ENCODE results near the gene TMEM150B. TPM values are rescaled to one million over a fixed set of nuclear protein-coding genes. Genes with fewer than 3 reads are reported as not detected.
A peak's percentile ranks its signal among the peaks of the same experiment; 100 is the strongest.

Gene TMEM150B
- total and polyA plus RNA-seq, 2 of the 4 experiments (the other 2 are of a cell fraction) = not detected

DNA sequence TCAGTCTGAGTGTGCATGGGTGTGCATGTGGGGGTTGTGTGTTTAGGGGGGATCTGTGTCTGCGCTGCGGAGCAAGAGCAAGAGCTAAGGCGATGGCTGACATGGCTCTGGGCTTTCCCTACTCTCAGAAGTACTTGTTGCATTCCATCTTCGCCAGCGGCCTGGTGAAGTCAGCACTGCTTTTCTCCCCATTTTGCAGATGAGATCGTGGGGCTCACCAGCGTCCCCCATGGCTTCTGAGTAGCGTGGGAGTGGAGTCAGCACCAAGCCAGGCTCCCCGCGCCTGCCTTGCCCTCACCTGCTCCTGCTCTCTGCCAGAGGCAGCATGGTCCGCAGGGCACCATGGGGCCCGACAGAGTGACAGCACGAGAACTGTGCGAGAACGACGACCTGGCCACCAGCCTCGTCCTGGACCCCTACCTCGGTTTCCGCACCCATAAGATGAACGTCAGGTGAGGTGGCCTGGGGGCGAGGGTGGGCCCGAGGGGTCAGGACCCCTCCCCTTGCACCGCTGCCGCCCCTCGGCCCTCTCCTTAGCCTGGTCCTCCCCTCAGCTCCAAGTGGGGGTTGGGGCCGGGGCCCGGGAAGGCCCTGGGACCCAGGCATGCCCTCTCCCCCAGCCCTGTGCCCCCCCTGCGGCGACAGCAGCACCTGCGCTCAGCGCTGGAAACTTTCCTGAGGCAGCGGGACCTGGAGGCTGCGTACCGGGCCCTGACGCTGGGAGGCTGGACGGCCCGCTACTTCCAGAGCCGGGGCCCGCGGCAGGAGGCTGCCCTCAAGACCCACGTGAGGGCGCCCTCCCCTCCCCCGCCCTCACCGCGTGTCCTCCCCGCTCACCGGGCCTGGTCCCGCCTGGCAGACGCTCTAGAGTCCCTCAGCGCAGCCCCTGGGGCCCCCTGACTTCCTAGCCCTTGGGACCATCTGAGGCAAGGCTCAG is 16.7 kb upstream of the TMEM150B start:
- dilution Hi-C loops (cut with HindIII; ENCODE audit: low sequenced_read_pairs, unreplicated experiment) (no loop called here), in situ Hi-C loops (cut with MboI; ENCODE audit: low sequenced_read_pairs) (no loop called here), intact Hi-C loops (cut with micrococcal nuclease) (no loop called here)
- peak overlapping the region; percentile 20; the same call in 1 of the 2 replicates for H3K9ac ChIP-seq (ENCODE audit: low read depth, low read length)
- H4K91ac ChIP-seq (ENCODE audit: insufficient read depth, low read depth, low read length) = no peak overlapping the region
- H2AFZ ChIP-seq (replicated peaks; ENCODE audit: low read length, poor library complexity) = peak overlapping the region; percentile 32
- peaks cover 15% of the 10 kb centered on the region; the same call in 1 of the 2 replicates for H3K36me3 ChIP-seq (ENCODE audit: control insufficient read depth, insufficient read depth, low read length)
- H3K23ac ChIP-seq (ENCODE audit: low read depth, low read length) = no peak overlapping the region
- H2BK20ac ChIP-seq (ENCODE audit: low read depth, low read length) = no peak overlapping the region
- H3K9me3 ChIP-seq (ENCODE audit: control insufficient read depth, insufficient read depth, low read length) = no peaks in the 10 kb centered on the region
- peak overlapping the region; percentile 89 for H3K4me2 ChIP-seq (ENCODE audit: low read depth, low read length)
- H2BK120ac ChIP-seq (ENCODE audit: low read depth, low read length) = no peak overlapping the region
- no peak overlapping the region for H4K8ac ChIP-seq (ENCODE audit: low read depth in 2 of 2, low read length in 2 of 2)
- H3K4ac ChIP-seq (ENCODE audit: low read depth, low read length) = no peak overlapping the region
- H3K14ac ChIP-seq (replicated peaks; ENCODE audit: low read depth, low read length) = peak overlapping the region; percentile 66; the same call in 1 of the 2 replicates
- H3K27ac ChIP-seq (ENCODE audit: insufficient read depth, low read length) = no peak overlapping the region; the same call in 1 of the 2 replicates
- peaks cover 4 to 17% of the 10 kb centered on the region in 2 experiments; a peak in 3 of 4 replicates for H3K79me1 ChIP-seq (ENCODE audit: low read depth in 1 of 2, low read length in 2 of 2)
- H3K4me3 ChIP-seq (ENCODE audit: insufficient read depth, low read depth, low read length) = peak overlapping the region; percentile 23; the same call in 1 of the 2 replicates
- H3K4me1 ChIP-seq (ENCODE audit: control insufficient read depth, insufficient read depth, low read length) = peaks cover 13% of the 10 kb centered on the region
- no peaks in the 10 kb centered on the region for H3K27me3 ChIP-seq (ENCODE audit: control insufficient read depth, insufficient read depth, low read length)
- DNase-seq (no peak), ATAC-seq (ENCODE audit: low read depth) (no peak)
- no TSS peak for BruUV-seq (replicated peaks)
- peaks cover 6% of the 10 kb centered on the region for H4K20me1 ChIP-seq (ENCODE audit: insufficient read depth, low read length)
- no peak overlapping the region for H3K56ac ChIP-seq (ENCODE audit: extremely low read depth, insufficient read depth, low read length)
- H2AK9ac ChIP-seq (replicated peaks; ENCODE audit: low read depth, low read length, poor library complexity) = peak overlapping the region; percentile 55
- peaks cover 10% of the 10 kb centered on the region; the same call in 1 of the 2 replicates for H3K9me1 ChIP-seq (ENCODE audit: insufficient read depth, low read length)
- ChIA-PET POLR2A (ENCODE audit: unreplicated experiment) (no interaction called here), CTCF (no interaction called here)
- no peak overlapping the region for H2BK15ac ChIP-seq (ENCODE audit: low read depth, low read length)
- no peak overlapping the region for H4K5ac ChIP-seq (ENCODE audit: low read depth, low read length)
- H3K18ac ChIP-seq (ENCODE audit: low read depth, low read length) = no peak overlapping the region
- no peak overlapping the region for H2BK5ac ChIP-seq (ENCODE audit: low read depth, low read length, poor library complexity, severe bottlenecking)
- WGBS, 2 experiments (ENCODE audit: extremely low coverage in 2 of 2, insufficient read length in 1 of 2) = 85% methylated on average over 19 of the region's 50 CpGs; no CpG with 5 or more reads in 1 of the 2 experiments
- peak overlapping the region; percentile 62 for H2AK5ac ChIP-seq (ENCODE audit: low read depth, low read length)
- TF ChIP-seq NFE2L2 (IDR thresholded peaks at IDR 0.05; ENCODE audit: low read depth, low read length) = no peak
- TF ChIP-seq, protein P1, sequence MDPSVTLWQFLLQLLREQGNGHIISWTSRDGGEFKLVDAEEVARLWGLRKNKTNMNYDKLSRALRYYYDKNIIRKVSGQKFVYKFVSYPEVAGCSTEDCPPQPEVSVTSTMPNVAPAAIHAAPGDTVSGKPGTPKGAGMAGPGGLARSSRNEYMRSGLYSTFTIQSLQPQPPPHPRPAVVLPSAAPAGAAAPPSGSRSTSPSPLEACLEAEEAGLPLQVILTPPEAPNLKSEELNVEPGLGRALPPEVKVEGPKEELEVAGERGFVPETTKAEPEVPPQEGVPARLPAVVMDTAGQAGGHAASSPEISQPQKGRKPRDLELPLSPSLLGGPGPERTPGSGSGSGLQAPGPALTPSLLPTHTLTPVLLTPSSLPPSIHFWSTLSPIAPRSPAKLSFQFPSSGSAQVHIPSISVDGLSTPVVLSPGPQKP (IDR thresholded peaks at IDR 0.05; ENCODE audit: borderline replicate concordance, low read depth, low read length) = no peak
- TF ChIP-seq, protein P2, sequence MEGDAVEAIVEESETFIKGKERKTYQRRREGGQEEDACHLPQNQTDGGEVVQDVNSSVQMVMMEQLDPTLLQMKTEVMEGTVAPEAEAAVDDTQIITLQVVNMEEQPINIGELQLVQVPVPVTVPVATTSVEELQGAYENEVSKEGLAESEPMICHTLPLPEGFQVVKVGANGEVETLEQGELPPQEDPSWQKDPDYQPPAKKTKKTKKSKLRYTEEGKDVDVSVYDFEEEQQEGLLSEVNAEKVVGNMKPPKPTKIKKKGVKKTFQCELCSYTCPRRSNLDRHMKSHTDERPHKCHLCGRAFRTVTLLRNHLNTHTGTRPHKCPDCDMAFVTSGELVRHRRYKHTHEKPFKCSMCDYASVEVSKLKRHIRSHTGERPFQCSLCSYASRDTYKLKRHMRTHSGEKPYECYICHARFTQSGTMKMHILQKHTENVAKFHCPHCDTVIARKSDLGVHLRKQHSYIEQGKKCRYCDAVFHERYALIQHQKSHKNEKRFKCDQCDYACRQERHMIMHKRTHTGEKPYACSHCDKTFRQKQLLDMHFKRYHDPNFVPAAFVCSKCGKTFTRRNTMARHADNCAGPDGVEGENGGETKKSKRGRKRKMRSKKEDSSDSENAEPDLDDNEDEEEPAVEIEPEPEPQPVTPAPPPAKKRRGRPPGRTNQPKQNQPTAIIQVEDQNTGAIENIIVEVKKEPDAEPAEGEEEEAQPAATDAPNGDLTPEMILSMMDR (conservative IDR thresholded peaks at IDR 0.05; ENCODE audit: low read depth, low read length) = no peak
- TF ChIP-seq RFX5 (IDR thresholded peaks at IDR 0.05; ENCODE audit: low read depth, low read length) = no peak
- no peak for TF ChIP-seq CHD1 (IDR thresholded peaks at IDR 0.05; ENCODE audit: low read depth, low read length)
- no peak for TF ChIP-seq CEBPB (IDR thresholded peaks at IDR 0.05; ENCODE audit: low read depth, low read length)
- TF ChIP-seq RAD21 (IDR thresholded peaks at IDR 0.05; ENCODE audit: low read length) = no peak
- TF ChIP-seq, protein P3, sequence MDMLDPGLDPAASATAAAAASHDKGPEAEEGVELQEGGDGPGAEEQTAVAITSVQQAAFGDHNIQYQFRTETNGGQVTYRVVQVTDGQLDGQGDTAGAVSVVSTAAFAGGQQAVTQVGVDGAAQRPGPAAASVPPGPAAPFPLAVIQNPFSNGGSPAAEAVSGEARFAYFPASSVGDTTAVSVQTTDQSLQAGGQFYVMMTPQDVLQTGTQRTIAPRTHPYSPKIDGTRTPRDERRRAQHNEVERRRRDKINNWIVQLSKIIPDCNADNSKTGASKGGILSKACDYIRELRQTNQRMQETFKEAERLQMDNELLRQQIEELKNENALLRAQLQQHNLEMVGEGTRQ (IDR thresholded peaks at IDR 0.05; ENCODE audit: low read depth, low read length) = no peak
- TF ChIP-seq BHLHE40 (IDR thresholded peaks at IDR 0.05; ENCODE audit: low read depth, low read length) = no peak
- no peak for TF ChIP-seq MXI1 (IDR thresholded peaks at IDR 0.05; ENCODE audit: borderline replicate concordance, low read depth, low read length)
- TF ChIP-seq MAZ (IDR thresholded peaks at IDR 0.05; ENCODE audit: borderline replicate concordance, low read depth, low read length) = no peak
- no peak for TF ChIP-seq MAFK (IDR thresholded peaks at IDR 0.05; ENCODE audit: low read depth, low read length)
- TF ChIP-seq SMC3 (IDR thresholded peaks at IDR 0.05; ENCODE audit: low read depth, low read length) = no peak

All from IMR-90 (cell line).